Activated T-cell treated with anti-CD3 and anti-CD28 coated beads for 24 hours (primary cell): ENCODE measurements around the gene PTCD3.

Experiments
- DNase-seq: peaks from one replicate; pipeline ENCODE4 v3.0.0-alpha.2; 2020; ENCODE audit warnings: low read depth

PTCD3 gene

GRCh38 chr2:86105969-86106945 lies at the start of gene PTCD3:
TSS of gene PTCD3 (plus strand) at chr2:86106235. CDS start at chr2:86106248, 13 bp downstream.
- peak; percentile 93 for DNase-seq

- DNase-seq = no peak
These were observed 49.3 kb upstream of the PTCD3 start for GRCh38 chr2:86056590-86057331.

GRCh38 chr2:86062043-86062442 lies 44.0 kb upstream of the PTCD3 start:
- DNase-seq = no peak

GRCh38 chr2:86064006-86064405 lies 42.0 kb upstream of the PTCD3 start:
- no peak for DNase-seq

GRCh38 chr2:86065512-86065911 lies 40.5 kb upstream of the PTCD3 start:
- DNase-seq = no peak

- no peak for DNase-seq
These were observed 39.9 kb upstream of the PTCD3 start for GRCh38 chr2:86066007-86066578.

- no peak for DNase-seq
These were observed 39.1 kb upstream of the PTCD3 start for GRCh38 chr2:86066915-86067314.

- peak; percentile 12 for DNase-seq
These were observed 37.9 kb upstream of the PTCD3 start for GRCh38 chr2:86068136-86068588.

GRCh38 chr2:86068648-86069047 lies 37.4 kb upstream of the PTCD3 start:
- no peak for DNase-seq

- no peak for DNase-seq
These were observed 36.8 kb upstream of the PTCD3 start for GRCh38 chr2:86069091-86069685.

- no peak for DNase-seq
These were observed 36.2 kb upstream of the PTCD3 start for GRCh38 chr2:86069783-86070339.

GRCh38 chr2:86070868-86071267 lies 35.2 kb upstream of the PTCD3 start:
- no peak for DNase-seq

GRCh38 chr2:86072271-86072858 lies 33.7 kb upstream of the PTCD3 start:
- no peak for DNase-seq

GRCh38 chr2:86073225-86073624 lies 32.8 kb upstream of the PTCD3 start:
- DNase-seq = no peak

- no peak for DNase-seq
These were observed 31.8 kb upstream of the PTCD3 start for GRCh38 chr2:86074256-86074655.

- DNase-seq = no peak
These were observed 31.2 kb upstream of the PTCD3 start for GRCh38 chr2:86074811-86075210.

- no peak for DNase-seq
These were observed 30.1 kb upstream of the PTCD3 start for GRCh38 chr2:86075886-86076285.

- DNase-seq = no peak
These were observed 27.1 kb upstream of the PTCD3 start for GRCh38 chr2:86078774-86079545.

GRCh38 chr2:86079981-86080911 lies 25.8 kb upstream of the PTCD3 start:
- peak; percentile 62 for DNase-seq

- no peak for DNase-seq
These were observed 24.3 kb upstream of the PTCD3 start for GRCh38 chr2:86081724-86082123.
